HG03196 (cell line): ENCODE data around the gene SPAG7.

ENCODE experiments used
- ATAC-seq: cut with Tn5 transposase; IDR thresholded peaks from one replicate; pipeline ENCODE4 v1.9.1; 2021; ENCODE audit not compliant: unreplicated experiment

Gene SPAG7

GRCh38 chr17:4950746-4951204, 16.8 kb downstream of the SPAG7 start, which contains the start of gene ENO3:
TSS of gene ENO3 (plus strand) at chr17:4951119. CDS start at chr17:4951830, 711 bp downstream.
- ATAC-seq: no peak

- no peak for ATAC-seq
Observed at GRCh38 chr17:4950075-4950745, 17.4 kb downstream of the SPAG7 start.

GRCh38 chr17:4949321-4950074, 18.1 kb downstream of the SPAG7 start:
- ATAC-seq: peak; percentile 15

- ATAC-seq: peak; percentile 30
Observed at GRCh38 chr17:4948931-4949320, 18.7 kb downstream of the SPAG7 start.

GRCh38 chr17:4948166-4948930, 19.3 kb downstream of the SPAG7 start, which contains the start of gene PFN1:
TSS of gene PFN1 (minus strand) at chr17:4948530. CDS start at chr17:4948394, 136 bp downstream.
- peak; percentile 21 for ATAC-seq

- ATAC-seq: peak; percentile 11
Observed at GRCh38 chr17:4947411-4948165, 20.0 kb downstream of the SPAG7 start.

GRCh38 chr17:4947010-4947410, 20.6 kb downstream of the SPAG7 start:
- no peak for ATAC-seq

- ATAC-seq: no peak
Observed at GRCh38 chr17:4946312-4946976, 21.2 kb downstream of the SPAG7 start.

- no peak for ATAC-seq
Observed at GRCh38 chr17:4945944-4946280, 21.7 kb downstream of the SPAG7 start.

- peak; percentile 21 for ATAC-seq
Observed at GRCh38 chr17:4945176-4945943, 22.3 kb downstream of the SPAG7 start.

GRCh38 chr17:4944554-4945175, 23.0 kb downstream of the SPAG7 start:
- no peak for ATAC-seq

GRCh38 chr17:4944163-4944553, 23.5 kb downstream of the SPAG7 start:
- no peak for ATAC-seq

GRCh38 chr17:4942760-4943508, 24.7 kb downstream of the SPAG7 start:
- no peak for ATAC-seq

GRCh38 chr17:4941319-4941610, 26.4 kb downstream of the SPAG7 start:
- no peak for ATAC-seq

- ATAC-seq: no peak
Observed at GRCh38 chr17:4940555-4941318, 26.9 kb downstream of the SPAG7 start.

- peak; percentile 72 for ATAC-seq
Observed at GRCh38 chr17:4939796-4940554, 27.6 kb downstream of the SPAG7 start, which contains the start of the genes RNF167 and SLC25A11. TSS of gene RNF167 (plus strand) at chr17:4940268. CDS start at chr17:4940910, 642 bp downstream. TSS of gene SLC25A11 (minus strand) at chr17:4940046. CDS start at chr17:4939910, 136 bp downstream.

- ATAC-seq: peak; percentile 6
Observed at GRCh38 chr17:4939546-4939795, 28.1 kb downstream of the SPAG7 start.
